Muscle layer of duodenum (tissue), 2 donors: ENCODE data around the gene BRF1.
"Not testable (repeated sequence)": the region's sequence is repeated elsewhere in the genome, so short reads cannot be mapped to it uniquely, and the experiment has no call there.

Source experiments
- H3K27ac ChIP-seq: one replicate; pipeline ENCODE4 v1.7.0; 2013; ENCODE audit warnings: mild to moderate bottlenecking, low read length
- H3K27me3 ChIP-seq: one replicate; pipeline ENCODE4 v1.7.0; 2013; ENCODE audit warnings: low read depth, mild to moderate bottlenecking, control low read depth, low read length
- H3K36me3 ChIP-seq, 2 donors: one replicate each; pipeline ENCODE4 v1.7.0; 2013; ENCODE audit warnings: low read length in 2 of 2, control low read depth in 1 of 2, mild to moderate bottlenecking in 1 of 2; ENCODE audit not compliant: insufficient read depth in 2 of 2, control insufficient read depth in 1 of 2
- H3K4me1 ChIP-seq, 2 donors: one replicate each; pipeline ENCODE4 v1.7.0; 2013; ENCODE audit warnings: low read length in 2 of 2, mild to moderate bottlenecking in 2 of 2, control low read depth in 1 of 2, moderate library complexity in 1 of 2; ENCODE audit not compliant: insufficient read depth in 2 of 2, control insufficient read depth in 1 of 2
- H3K4me3 ChIP-seq, 2 donors: one replicate each; pipeline ENCODE4 v1.7.0; 2013; ENCODE audit warnings: low read length in 2 of 2, low read depth in 1 of 2, mild to moderate bottlenecking in 1 of 2
- H3K9me3 ChIP-seq, 2 donors: one replicate each; pipeline ENCODE4 v1.7.0; 2013; ENCODE audit warnings: low read length in 2 of 2, control low read depth in 1 of 2, mild to moderate bottlenecking in 1 of 2; ENCODE audit not compliant: control insufficient read depth in 1 of 2
- donor health status: healthy.

BRF1 gene

DNA sequence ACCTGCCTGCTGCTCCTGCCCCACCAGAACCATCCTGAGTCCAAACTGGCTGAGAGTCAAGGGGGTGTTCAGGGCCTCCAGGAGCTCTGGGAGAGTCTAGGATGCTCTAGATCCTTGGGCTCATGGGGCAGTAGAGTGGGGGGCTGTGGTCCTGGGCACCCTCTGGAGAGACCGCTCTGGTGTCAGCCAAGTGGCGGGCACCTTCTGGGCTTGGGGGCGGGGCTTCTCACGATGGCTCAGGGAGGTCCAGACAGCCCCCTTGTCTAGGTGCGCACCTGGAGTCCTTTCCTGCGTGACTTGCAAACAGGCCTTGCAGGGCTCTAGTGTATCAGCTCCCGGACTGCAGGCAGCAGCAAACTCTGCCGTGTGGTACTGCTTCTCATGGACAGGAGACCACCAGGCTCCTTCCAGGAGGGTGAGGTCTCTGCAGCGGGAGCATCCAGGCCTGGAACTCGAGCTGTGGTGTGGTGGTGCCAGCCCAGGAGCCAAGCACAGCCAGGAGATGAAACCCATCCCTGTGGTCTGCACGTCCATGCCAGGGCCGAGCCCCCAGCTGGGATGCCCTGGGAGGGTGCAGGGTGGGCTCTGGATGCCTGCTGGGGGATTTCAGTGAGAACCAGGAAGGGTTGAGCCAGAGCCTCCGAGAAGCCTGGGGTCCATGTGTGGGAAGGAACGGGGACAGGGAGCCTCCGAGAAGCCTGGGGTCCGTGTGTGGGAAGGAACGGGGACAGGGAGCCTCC is 28.8 kb upstream of the BRF1 start:
- Histone ChIP-seq H3K4me3 (no peak overlapping the region), H3K27me3 (no peaks in the 10 kb centered on the region), H3K4me1 (peaks cover 0 to 10% of the 10 kb centered on the region in 2 donors), H3K36me3 (no peaks in the 10 kb centered on the region), H3K9me3 (no peaks in the 10 kb centered on the region), H3K27ac (no peak overlapping the region)

- Histone ChIP-seq H3K4me1 (peaks cover 0 to 18% of the 10 kb centered on the region in 2 donors), H3K27ac (no peak overlapping the region), H3K27me3 (no peaks in the 10 kb centered on the region), H3K9me3 (no peaks in the 10 kb centered on the region), H3K36me3 (no peaks in the 10 kb centered on the region), H3K4me3 (no peak overlapping the region)
These were observed 28.0 kb upstream of the BRF1 start for GRCh38 chr14:105328678-105329390.

GRCh38 chr14:105328070-105328677 is 27.4 kb upstream of the BRF1 start:
- Histone ChIP-seq H3K4me1 (peaks cover 0 to 20% of the 10 kb centered on the region in 2 donors), H3K27me3 (no peaks in the 10 kb centered on the region), H3K36me3 (no peaks in the 10 kb centered on the region), H3K27ac (no peak overlapping the region), H3K9me3 (no peaks in the 10 kb centered on the region), H3K4me3 (no peak overlapping the region)

GRCh38 chr14:105327695-105328045 is 26.9 kb upstream of the BRF1 start:
- not testable (repeated sequence) for H3K9me3 ChIP-seq, H3K4me3 ChIP-seq, H3K27ac ChIP-seq, H3K36me3 ChIP-seq, H3K27me3 ChIP-seq
- H3K4me1 ChIP-seq, result peaks cover 0 to 20% of the 10 kb centered on the region in 2 donors

DNA sequence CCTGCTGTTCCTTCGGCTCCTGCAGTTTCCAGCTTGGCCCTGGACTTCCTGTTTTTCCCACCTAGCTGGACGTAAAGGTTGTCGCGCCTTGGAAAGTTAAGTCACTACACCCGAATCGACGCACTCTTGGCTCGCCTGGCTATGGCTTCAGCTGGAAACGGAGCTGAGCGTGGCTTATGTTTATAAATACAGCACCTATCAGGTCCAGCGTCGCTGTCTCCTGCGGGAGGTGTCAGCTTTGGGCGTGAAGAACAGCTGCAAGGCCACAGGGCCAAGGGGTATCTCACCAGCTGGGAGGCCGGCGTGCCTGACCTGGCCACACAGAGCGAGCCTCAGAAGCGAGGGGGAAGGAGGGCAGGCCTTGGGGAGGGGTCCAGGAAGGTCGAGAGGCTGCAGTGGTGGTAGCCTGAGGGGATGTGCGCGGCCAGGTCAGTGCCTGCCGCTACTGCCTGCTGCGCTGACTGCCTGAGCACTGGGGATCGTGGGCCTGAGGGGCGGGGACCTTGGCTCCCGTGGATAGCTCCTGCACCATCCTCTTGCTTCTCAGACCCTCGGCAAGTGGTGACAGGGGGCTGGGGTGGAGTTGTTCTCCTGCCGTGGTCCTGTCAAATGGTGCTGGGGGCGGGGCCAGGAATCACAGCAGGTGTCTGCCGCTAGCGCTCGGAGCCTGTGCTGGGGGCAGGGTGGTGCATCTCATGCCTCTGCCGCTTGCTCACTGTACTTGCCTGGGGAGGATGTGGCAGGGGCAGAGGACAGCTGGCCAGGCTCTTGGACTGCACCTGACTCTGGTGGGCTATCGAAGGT is 26.3 kb upstream of the BRF1 start:
- Histone ChIP-seq H3K27me3 (no peaks in the 10 kb centered on the region), H3K4me3 (no peak overlapping the region), H3K9me3 (no peaks in the 10 kb centered on the region), H3K36me3 (no peaks in the 10 kb centered on the region), H3K4me1 (peaks cover 0 to 20% of the 10 kb centered on the region in 2 donors), H3K27ac (no peak overlapping the region)

- peaks cover 0 to 20% of the 10 kb centered on the region in 2 donors for H3K4me1 ChIP-seq
- no peaks in the 10 kb centered on the region for H3K36me3 ChIP-seq
- H3K9me3 ChIP-seq, result no peaks in the 10 kb centered on the region
- no peaks in the 10 kb centered on the region for H3K27me3 ChIP-seq
- H3K4me3 ChIP-seq, result no peak overlapping the region
- H3K27ac ChIP-seq, result no peak overlapping the region
These were observed 25.7 kb upstream of the BRF1 start for GRCh38 chr14:105326568-105326867.

DNA sequence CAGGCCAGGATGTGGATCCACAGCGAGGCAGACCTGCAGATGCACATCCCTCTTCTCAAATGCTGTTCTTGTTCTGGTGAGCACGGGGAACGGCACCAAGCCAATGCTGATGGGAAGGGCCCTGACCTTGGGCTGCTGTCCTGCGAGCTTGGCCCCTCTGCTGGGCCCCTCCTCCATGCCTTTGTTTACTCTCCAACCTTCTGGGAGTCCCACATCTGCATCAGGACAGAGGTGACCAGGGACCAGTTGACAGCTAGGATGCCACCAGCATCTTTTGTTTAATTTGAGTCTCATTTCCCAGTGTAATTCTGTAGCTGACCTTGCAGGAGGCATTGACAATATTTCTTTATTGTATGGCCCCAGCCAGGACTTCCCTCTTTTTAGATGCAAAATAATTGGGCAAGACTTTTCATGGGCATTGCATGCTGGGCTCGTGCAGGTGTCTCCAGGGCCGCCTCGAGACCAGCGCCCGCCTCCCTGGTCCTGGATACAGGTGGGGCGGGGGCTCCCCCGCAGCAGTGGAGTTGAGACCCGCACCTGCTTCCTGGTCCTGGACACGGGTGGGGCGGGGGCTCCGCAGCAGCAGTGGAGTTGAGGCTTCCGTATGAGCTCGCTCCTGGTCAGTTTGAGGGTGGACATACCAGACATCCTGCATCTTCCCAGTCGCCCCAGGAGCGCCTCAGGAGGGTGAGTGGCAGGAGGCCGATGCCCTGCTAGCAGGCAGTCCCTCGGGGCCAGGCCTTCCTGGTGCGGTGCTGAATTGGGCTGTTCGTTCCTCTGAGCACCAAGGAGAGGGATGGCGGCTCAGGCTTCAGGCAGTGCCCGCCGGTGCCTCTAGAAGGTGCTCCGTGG is 25.1 kb upstream of the BRF1 start:
- H3K27ac ChIP-seq, result no peak overlapping the region
- no peaks in the 10 kb centered on the region for H3K36me3 ChIP-seq
- no peak overlapping the region for H3K4me3 ChIP-seq

DNA sequence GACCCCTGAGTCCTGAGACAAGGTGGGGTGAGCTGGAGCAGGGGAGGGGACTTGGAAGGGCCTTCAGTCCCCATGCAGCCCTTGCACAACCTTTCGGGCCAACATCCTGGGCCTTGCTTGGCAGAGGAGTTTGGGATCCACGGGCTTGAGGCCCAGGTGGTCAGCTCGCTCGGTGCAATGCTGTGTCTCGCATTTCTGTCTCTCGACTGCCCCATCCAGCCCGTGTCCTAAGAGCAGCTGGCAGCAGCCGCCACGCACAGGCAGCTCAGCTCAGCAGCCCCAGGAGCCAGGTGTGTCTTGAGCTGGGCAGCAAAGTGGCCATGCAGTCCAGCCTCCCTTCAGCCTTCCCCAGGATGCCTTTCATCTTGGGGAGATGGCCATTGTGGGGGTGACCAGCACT is 24.5 kb upstream of the BRF1 start:
- H3K4me3 ChIP-seq, result no peak overlapping the region
- no peaks in the 10 kb centered on the region for H3K27me3 ChIP-seq
- H3K4me1 ChIP-seq, result peaks cover 0 to 20% of the 10 kb centered on the region in 2 donors
- no peaks in the 10 kb centered on the region for H3K36me3 ChIP-seq
- no peak overlapping the region for H3K27ac ChIP-seq
- H3K9me3 ChIP-seq, result no peaks in the 10 kb centered on the region

More for the DNA sequence above, 25.1 kb upstream of the BRF1 start:
- Histone ChIP-seq H3K27me3 (no peaks in the 10 kb centered on the region), H3K4me1 (peaks cover 0 to 20% of the 10 kb centered on the region in 2 donors), H3K9me3 (no peaks in the 10 kb centered on the region)

GRCh38 chr14:105324871-105325270 is 24.1 kb upstream of the BRF1 start:
- Histone ChIP-seq H3K4me3 (no peak overlapping the region), H3K36me3 (no peaks in the 10 kb centered on the region), H3K27ac (no peak overlapping the region), H3K9me3 (no peaks in the 10 kb centered on the region), H3K4me1 (peaks cover 0 to 20% of the 10 kb centered on the region in 2 donors), H3K27me3 (no peaks in the 10 kb centered on the region)

DNA sequence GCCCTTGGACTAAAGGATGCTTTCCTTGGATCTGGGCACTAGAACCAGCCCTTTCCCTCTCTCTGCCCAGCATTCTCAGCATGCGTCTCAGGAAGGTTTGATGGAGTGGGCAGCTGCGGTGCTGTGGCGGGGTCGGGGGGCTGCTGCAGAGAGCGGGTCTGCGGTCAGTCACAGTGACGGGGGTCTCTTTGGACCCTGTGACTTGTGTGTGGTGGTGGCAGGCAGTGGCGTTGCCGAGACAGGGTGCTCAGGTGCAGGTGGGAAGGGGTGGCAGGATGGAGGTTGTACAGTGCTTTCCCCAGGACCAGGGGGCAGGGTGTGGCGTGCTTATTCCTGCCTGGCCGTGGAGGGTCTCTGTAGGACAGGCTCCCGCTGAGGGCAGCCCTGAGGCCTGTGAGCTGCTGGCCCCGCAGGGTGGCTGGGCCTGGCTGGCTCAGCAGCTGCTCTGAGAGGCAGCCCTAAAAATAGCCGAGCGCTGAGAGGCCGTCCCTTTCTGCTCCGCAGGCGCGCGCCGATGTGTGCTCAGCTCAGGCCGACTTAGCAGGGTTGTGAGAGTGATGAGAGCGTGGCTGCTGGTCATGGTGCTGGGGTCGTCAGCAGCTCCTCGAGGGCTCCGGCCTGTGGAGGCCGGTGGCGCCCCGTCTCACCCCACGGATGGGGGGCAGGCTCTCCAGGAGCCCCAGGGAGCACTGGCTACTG is 23.4 kb upstream of the BRF1 start:
- H3K27me3 ChIP-seq, result no peaks in the 10 kb centered on the region
- peaks cover 0 to 20% of the 10 kb centered on the region in 2 donors for H3K4me1 ChIP-seq
- no peaks in the 10 kb centered on the region for H3K36me3 ChIP-seq
- no peak overlapping the region for H3K4me3 ChIP-seq
- H3K27ac ChIP-seq, result no peak overlapping the region
- no peaks in the 10 kb centered on the region for H3K9me3 ChIP-seq
